Neural cell (in vitro differentiated cells): ENCODE results near the gene PRKCE. TPM values are rescaled to one million over a fixed set of nuclear protein-coding genes. Genes with fewer than 3 reads are reported as not detected.

Experiments
- H2AFZ ChIP-seq: fragments of 200-600, 300-800 bp; sonication (generic), shearing (Covaris generic); 2 replicates; pipeline ENCODE4 v1.6.0; 2014; ENCODE audit warnings: low read depth, mild to moderate bottlenecking, antibody characterized with exemption, low read length, moderate library complexity
- H3F3A ChIP-seq: fragments of 200-600 bp; shearing (Covaris generic); 2 replicates; pipeline ENCODE4 v1.6.1; 2016; ENCODE audit warnings: mild to moderate bottlenecking, moderate library complexity, mixed read lengths, antibody characterized with exemption, low read length; ENCODE audit not compliant: insufficient read depth, poor library complexity, severe bottlenecking
- H3K27ac ChIP-seq: fragments of 200-600, 300-800 bp; sonication (generic), shearing (Covaris generic); 2 replicates; pipeline ENCODE4 v1.5.1; 2014; ENCODE audit warnings: mild to moderate bottlenecking, low read length, moderate library complexity
- H3K27me3 ChIP-seq: fragments of 300-800, 200-600 bp; sonication (generic), shearing (Covaris generic); 2 replicates; pipeline ENCODE4 v1.6.0; 2014; ENCODE audit warnings: mild to moderate bottlenecking, low read depth, low read length, moderate library complexity; ENCODE audit not compliant: insufficient read depth
- H3K36me3 ChIP-seq: fragments of 300-800, 200-600 bp; sonication (generic), shearing (Covaris generic); 2 replicates; pipeline ENCODE4 v1.5.1; 2014; ENCODE audit warnings: mild to moderate bottlenecking, antibody characterized with exemption, low read length, moderate library complexity; ENCODE audit not compliant: insufficient read depth
- H3K4me2 ChIP-seq: fragments of 300-800, 200-600 bp; sonication (generic), shearing (Covaris generic); 2 replicates; pipeline ENCODE4 v1.6.0; 2014; ENCODE audit warnings: mild to moderate bottlenecking, low read length
- H3K4me3 ChIP-seq: fragments of 300-800, 200-600 bp; sonication (generic), shearing (Covaris generic); 2 replicates; pipeline ENCODE4 v1.5.1; 2014; ENCODE audit warnings: mild to moderate bottlenecking, low read length, moderate library complexity
- H3K79me2 ChIP-seq: fragments of 200-600 bp; shearing (Covaris generic); replicated peaks from 2 replicates; pipeline ENCODE4 v1.6.0; 2014; ENCODE audit warnings: mild to moderate bottlenecking, low read length, moderate library complexity; ENCODE audit not compliant: insufficient read depth
- H3K9ac ChIP-seq: fragments of 300-800, 200-600 bp; sonication (generic), shearing (Covaris generic); 2 replicates; pipeline ENCODE4 v1.6.1; 2016; ENCODE audit warnings: mild to moderate bottlenecking, low read length, mixed read lengths
- H3K9me2 ChIP-seq: fragments of 200-600 bp; shearing (Covaris generic); 2 replicates; pipeline ENCODE4 v1.6.1; 2016; ENCODE audit warnings: mild to moderate bottlenecking, low read length, mixed read lengths; ENCODE audit not compliant: insufficient read depth
- H3K9me3 ChIP-seq: fragments of 200-600, 300-800 bp; sonication (generic), shearing (Covaris generic); 2 replicates; pipeline ENCODE4 v1.6.1; 2016; ENCODE audit warnings: mild to moderate bottlenecking, mixed run types, low read length, moderate library complexity, mixed read lengths
- H4K20me1 ChIP-seq: fragments of 200-600 bp; shearing (Covaris generic); 2 replicates; pipeline ENCODE4 v1.6.1; 2016; ENCODE audit warnings: mild to moderate bottlenecking, mixed run types; ENCODE audit not compliant: insufficient read depth
- CTCF ChIP-seq: fragments of 450-650 bp; IDR thresholded peaks from 2 replicates; pipeline ENCODE4 v1.5.1; 2014; ENCODE audit warnings: antibody characterized with exemption, mild to moderate bottlenecking, moderate library complexity; ENCODE audit not compliant: poor library complexity, severe bottlenecking
- EP300 ChIP-seq: fragments of 450-650 bp; conservative IDR thresholded peaks from 2 replicates; pipeline ENCODE4 v1.6.1; 2014; ENCODE audit warnings: antibody characterized with exemption, mild to moderate bottlenecking, moderate library complexity; ENCODE audit not compliant: poor library complexity, severe bottlenecking
- EZH2 ChIP-seq: fragments of 200-600, 300-800 bp; shearing (Covaris generic), sonication (generic); IDR thresholded peaks from 2 replicates; pipeline ENCODE4 v1.6.1; 2014; ENCODE audit warnings: antibody characterized with exemption, low read length, borderline replicate concordance, mild to moderate bottlenecking; ENCODE audit not compliant: insufficient read depth, poor library complexity, severe bottlenecking
- MXI1 ChIP-seq: fragments of 450-650 bp; conservative IDR thresholded peaks from 2 replicates; pipeline ENCODE4 v1.6.1; 2014; ENCODE audit warnings: antibody characterized with exemption, mild to moderate bottlenecking; ENCODE audit not compliant: poor library complexity, severe bottlenecking
- POLR2AphosphoS5 ChIP-seq: IDR thresholded peaks from 2 replicates; pipeline ENCODE4 v1.6.1; 2012
- RAD21 ChIP-seq: fragments of 450-650 bp; conservative IDR thresholded peaks from 2 replicates; pipeline ENCODE4 v1.6.1; 2014; ENCODE audit warnings: antibody characterized with exemption, mild to moderate bottlenecking, moderate library complexity
- REST ChIP-seq: IDR thresholded peaks from 2 replicates; pipeline ENCODE4 v1.6.1; 2012; ENCODE audit warnings: borderline replicate concordance
- SMC3 ChIP-seq: fragments of 450-650 bp; conservative IDR thresholded peaks from 2 replicates; pipeline ENCODE4 v1.6.1; 2014; ENCODE audit warnings: antibody characterized with exemption, mild to moderate bottlenecking, moderate library complexity; ENCODE audit not compliant: poor library complexity
- TAF1 ChIP-seq: IDR thresholded peaks from 2 replicates; pipeline ENCODE4 v1.6.1; 2012; ENCODE audit warnings: low read depth
- polyA plus RNA-seq: library from polyadenylated mRNA; depleted of rRNA; stranded (reverse); fragments of >200 nt; gene quantifications from 2 replicates; pipeline ENCODE4 v1.2.3, GENCODE V29; 2014

PRKCE gene
- polyA plus RNA-seq, 1 donor from 2014 or later = 5.4 TPM

DNA sequence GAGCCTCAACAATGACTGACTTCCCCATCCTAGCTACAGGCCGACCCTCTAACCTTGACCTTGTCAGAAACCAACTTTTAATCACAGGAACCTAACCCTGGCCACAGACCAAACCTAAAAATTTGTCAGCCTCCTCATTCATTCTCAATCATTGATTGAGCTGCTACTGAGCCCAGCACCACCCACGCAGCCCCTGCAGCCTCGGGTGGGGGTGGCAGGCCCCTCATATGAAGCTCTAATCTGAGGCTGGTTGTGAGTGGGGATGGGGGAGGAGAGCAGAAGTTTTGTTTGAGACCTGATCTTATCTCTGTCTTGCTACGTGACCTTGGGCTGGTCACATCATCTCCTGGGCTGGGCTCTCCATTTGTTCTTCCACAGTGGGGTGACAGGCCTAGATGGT, 546.2 kb downstream of the PRKCE start:
- Histone ChIP-seq H3F3A (no peaks in the 10 kb centered on the region), H3K4me3 (no peak overlapping the region), H3K79me2 (no peaks in the 10 kb centered on the region), H3K4me2 (no peak overlapping the region), H3K9me2 (no peaks in the 10 kb centered on the region), H3K9me3 (no peaks in the 10 kb centered on the region), H3K9ac (no peak overlapping the region), H3K36me3 (no peaks in the 10 kb centered on the region), H3K27ac (no peak overlapping the region), H4K20me1 (no peaks in the 10 kb centered on the region), H2AFZ (no peak overlapping the region), H3K27me3 (no peaks in the 10 kb centered on the region)
- TF ChIP-seq REST (no peak), EZH2 (no peak), EP300 (no peak), TAF1 (no peak)

- H4K20me1 ChIP-seq = no peaks in the 10 kb centered on the region
These were observed 546.8 kb downstream of the PRKCE start for GRCh38 chr2:46198164-46198883.

More at GRCh38 chr2:46198164-46198883, 546.8 kb downstream of the PRKCE start:
- H3K9ac ChIP-seq = no peak overlapping the region
- no peaks in the 10 kb centered on the region for H3K79me2 ChIP-seq
- TF ChIP-seq EZH2 (no peak), SMC3 (no peak), MXI1 (no peak), POLR2AphosphoS5 (no peak), REST (no peak), RAD21 (no peak), TAF1 (no peak), CTCF (no peak), EP300 (no peak)
- no peaks in the 10 kb centered on the region for H3K27me3 ChIP-seq
- H3K27ac ChIP-seq = no peak overlapping the region
- no peak overlapping the region for H3K4me2 ChIP-seq
- H3K9me3 ChIP-seq = no peaks in the 10 kb centered on the region
- no peaks in the 10 kb centered on the region for H3K9me2 ChIP-seq
- H3F3A ChIP-seq = no peaks in the 10 kb centered on the region
- H3K36me3 ChIP-seq = no peaks in the 10 kb centered on the region
- no peak overlapping the region for H2AFZ ChIP-seq
- no peak overlapping the region for H3K4me3 ChIP-seq
